CD4-positive, alpha-beta T cell treated with Interferon gamma for 1 hour (primary cell): ENCODE measurements around the gene SMG6.

Source experiments
- DNase-seq: peaks from one replicate; pipeline ENCODE4 v3.0.0-alpha.2; 2020

SMG6 gene

GRCh38 chr17:2040942-2041560 lies 262.5 kb downstream of the SMG6 start:
- DNase-seq = no peak

- DNase-seq = no peak
Measured at GRCh38 chr17:2040219-2040827, 263.3 kb downstream of the SMG6 start.

DNA sequence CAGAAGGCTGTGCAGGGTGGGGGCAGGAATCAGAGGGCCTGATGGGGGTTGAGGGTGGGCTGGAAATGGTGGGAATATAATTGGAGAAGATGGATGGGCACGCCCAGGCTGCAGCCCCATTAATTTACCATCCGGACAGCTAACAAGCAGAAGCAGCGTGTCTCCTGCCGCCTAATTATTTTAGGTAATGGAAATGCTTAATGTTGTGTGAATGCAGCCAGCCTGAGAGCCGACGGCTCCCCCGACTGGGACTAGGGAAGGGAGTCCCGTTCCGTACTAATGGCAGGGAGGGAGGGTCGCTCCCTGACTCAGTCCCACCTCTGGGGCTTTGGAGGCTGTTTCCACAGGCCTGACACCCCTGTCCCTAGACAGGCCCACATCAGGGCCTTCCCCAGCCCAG lies 266.4 kb downstream of the SMG6 start:
- no peak for DNase-seq

DNA sequence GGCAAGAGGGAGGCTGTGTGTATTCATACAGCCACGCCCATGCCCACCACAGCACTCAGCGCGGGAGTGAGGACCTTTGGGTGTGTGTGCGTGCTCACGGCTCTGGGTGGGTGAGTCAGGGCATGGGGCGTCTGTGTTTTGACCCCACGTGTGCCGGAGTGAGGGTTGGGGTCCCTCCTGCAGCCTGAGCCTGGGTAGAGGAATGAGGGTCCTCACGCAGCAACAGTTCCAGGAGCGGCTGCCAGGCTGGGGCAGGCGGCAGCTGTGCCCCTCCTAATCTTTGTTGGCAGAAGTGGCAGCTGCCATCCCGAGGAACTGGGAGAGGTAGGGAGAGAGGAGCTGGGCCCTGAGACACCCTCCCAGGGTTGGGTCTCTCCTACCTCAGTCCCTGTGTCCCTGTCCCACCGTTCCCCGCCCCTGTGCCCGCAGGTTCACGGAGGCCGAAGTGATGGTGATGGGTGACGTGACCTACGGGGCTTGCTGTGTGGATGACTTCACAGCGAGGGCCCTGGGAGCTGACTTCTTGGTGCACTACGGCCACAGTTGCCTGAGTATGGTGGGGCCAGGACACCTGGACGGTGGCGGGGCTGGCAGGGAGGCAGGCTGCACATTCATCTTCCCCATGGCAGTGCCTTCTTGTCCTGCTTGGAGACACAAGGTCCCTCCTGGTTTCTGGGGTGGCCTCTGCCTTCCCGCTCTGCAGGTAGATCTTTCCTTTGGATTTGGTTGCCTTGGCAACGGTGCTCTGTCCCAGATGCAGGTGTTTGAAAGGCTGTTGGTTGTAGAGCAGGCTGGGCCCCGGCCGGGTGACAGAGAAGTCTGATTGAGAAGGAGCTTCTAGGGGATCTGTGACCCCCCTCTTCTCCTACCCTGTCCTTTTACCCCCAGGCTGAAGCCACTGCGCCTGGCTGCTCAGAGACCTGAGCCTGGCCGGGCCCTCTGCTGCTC lies 267.8 kb downstream of the SMG6 start:
- DNase-seq = no peak

DNA sequence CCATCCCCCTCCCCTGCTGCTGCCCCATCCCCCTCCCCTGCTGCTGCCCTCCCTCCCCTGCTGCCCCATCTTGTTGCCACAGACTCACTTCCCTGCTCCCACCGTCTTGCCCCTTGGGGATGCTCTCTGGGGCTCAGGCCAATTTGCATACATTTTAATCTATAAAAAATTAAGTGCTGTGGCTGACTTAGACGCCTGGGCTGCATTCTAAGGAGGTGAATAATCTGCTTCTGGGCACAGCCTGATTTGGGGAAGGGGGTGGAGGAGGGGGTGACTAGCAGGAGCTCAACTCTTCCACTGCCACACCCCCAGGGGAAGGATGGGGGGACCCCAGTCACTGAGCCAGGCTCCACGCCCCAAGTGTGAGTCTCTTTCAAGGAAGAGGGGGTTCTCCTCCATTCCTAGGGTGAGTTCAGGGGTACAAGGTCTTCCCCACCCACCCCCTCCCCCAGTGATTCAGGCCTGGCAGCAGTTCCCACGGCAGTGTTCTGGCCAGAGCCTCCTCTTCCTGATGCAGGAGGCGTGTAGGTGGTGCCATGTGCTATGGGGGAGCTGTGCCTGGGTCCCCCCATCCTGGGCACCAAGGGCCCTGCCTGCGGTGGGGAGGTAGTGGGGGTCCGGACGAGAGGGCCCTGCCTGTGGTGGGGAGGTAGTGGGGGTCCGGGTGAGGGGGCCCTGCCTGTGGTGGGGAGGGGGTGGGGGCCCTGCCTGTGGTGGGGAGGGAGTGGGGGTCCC lies 268.6 kb downstream of the SMG6 start:
- DNase-seq = no peak

DNA sequence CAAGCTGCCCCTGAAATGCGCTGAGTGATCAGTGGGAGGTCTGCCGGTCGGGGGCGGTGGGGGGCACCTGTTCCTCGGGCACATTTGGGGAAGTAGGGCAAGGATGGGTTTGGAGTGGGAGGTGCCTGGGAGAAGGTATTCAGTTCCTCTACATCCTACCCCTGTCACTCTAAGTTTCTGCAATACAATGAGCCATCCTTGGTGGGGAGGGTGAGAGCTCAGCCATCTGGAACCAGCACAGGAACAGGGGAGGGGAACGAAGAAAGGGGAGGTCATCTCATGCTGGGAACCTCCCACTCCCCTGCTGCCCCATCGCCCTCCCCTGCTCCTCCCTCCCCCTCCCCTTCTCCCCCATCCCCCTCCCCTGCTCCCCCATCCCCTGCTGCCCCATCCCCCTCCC lies 269.4 kb downstream of the SMG6 start:
- DNase-seq = no peak

GRCh38 chr17:2033153-2033552 lies 270.4 kb downstream of the SMG6 start:
- DNase-seq = no peak

DNA sequence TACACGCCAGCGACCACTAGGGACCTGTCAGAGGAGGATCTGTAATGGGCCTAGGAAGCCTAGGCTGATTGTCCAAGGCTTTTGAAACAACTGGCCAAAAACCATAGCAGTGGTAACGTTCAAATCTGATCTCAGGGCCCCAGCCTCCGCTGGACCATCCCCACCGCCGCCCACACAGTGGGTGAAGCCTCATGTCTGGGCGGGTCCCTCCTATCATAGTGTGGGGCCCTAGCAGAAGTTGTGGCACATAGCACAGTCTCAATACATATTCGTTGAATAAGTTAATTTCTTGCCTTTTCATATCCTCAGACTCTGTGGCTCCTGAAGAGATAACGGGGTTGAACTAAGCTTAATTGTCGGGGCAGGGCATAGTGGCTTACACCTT lies 272.8 kb downstream of the SMG6 start:
- peak; percentile 66 for DNase-seq

DNA sequence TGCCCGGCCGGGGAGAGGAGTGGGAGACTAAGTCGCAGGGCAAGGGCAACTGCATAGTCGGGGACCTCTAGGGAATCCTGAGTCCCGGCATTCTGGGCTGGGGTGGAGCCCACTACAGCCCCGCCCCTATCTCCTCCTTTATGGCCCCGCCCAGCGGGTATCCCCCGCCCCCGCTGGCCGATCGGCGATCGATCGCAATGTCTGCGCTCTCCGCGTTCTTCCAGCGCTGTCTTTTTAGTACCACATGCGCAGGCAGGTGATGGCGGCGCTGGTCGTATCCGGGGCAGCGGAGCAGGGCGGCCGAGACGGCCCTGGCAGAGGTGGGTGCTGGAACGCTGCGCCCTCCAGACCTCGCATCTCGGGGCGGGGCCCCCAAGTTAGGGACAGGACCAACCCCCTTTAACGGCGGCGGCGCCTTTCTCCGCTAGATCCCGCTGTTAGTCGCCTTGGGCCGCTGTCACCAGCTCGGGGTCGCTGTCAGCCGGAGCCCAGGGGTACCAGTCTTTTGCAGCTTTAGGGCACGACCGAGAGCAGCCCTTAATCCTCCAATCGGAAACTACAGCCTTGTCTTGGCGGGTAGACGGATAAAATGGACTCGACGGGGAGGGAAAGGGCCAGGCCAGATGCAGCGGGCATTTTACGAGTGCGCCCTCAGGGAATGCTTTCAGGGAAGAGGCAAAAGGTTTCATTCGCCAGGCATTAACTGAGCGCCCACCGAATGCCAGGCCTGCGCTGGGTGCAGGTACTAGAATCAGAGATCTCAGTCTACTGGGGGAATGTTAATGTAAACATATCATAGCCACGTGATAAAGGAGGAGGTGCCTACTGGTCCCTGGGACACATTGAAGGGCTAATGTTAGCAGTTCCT lies 273.4 kb downstream of the SMG6 start, which contains the start of gene DPH1:
Gene DPH1 (plus strand): TSS at position 243 of the 868 bp plus-strand sequence. CDS start 17 bp downstream, at position 260.
- peak; percentile 82 for DNase-seq

- DNase-seq = no peak
Measured at GRCh38 chr17:2028737-2029136, 274.8 kb downstream of the SMG6 start.

DNA sequence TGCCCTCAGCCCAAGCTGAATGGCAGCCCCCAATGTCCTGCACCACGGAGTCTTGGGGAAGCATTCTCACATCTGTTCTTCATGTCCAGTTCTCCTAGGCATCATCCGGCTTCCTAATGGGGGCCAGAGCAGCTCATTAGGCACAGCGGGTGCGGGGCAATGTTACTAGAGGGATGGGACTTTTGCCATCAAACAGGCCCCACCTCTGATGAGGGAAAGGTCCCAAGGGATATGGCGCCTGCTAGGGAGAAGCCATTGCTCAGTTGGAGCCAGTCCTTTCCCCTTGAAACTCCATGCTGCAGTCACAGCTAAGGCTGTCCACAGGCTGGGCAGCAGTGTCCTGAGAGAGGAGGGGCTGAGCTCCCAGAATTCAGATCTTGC lies 275.4 kb downstream of the SMG6 start:
- no peak for DNase-seq

DNA sequence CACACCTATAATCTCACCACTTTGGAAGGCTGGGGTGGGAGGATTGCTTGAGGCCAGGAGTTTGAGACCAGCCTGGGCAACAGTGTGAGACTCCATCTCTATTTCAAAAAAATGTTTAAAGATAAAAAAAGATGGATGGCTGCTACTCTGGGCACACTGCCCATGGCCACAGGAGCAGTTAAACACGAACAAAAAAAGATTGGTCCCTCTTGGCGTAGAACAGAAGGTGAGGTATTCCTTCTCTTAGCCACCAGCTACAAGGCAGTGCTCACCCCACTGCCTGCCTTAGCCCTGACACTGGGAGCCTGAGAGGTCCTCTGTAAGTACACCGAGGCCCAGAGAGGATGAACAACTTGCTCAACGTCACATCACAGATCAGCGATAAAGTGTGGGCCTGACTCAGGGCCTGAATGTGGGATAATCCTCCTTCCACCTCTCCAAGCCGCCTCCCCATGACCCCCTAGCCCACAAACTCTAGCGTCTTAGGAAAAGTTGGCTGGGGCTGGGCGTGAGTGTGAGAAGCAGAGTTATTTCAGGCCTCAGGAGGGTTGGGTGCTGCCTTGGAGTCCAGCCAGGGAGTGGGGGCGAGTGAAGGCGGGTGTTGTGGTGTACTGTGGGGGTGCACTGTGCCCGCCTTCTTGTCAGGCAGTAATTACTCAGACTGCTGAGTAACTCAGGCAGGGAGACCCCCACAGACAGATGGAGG lies 275.9 kb downstream of the SMG6 start:
- DNase-seq = no peak

GRCh38 chr17:2025622-2026309 lies 277.8 kb downstream of the SMG6 start:
- DNase-seq = no peak

- peak; percentile 72 for DNase-seq
Measured at GRCh38 chr17:2025220-2025621, 278.4 kb downstream of the SMG6 start, which contains the start of gene RTN4RL1. RTN4RL1 (minus strand) TSS chr17:2025334; CDS start chr17:2024865, 469 bp downstream.

GRCh38 chr17:2024572-2025219 lies 278.9 kb downstream of the SMG6 start:
- no peak for DNase-seq

DNA sequence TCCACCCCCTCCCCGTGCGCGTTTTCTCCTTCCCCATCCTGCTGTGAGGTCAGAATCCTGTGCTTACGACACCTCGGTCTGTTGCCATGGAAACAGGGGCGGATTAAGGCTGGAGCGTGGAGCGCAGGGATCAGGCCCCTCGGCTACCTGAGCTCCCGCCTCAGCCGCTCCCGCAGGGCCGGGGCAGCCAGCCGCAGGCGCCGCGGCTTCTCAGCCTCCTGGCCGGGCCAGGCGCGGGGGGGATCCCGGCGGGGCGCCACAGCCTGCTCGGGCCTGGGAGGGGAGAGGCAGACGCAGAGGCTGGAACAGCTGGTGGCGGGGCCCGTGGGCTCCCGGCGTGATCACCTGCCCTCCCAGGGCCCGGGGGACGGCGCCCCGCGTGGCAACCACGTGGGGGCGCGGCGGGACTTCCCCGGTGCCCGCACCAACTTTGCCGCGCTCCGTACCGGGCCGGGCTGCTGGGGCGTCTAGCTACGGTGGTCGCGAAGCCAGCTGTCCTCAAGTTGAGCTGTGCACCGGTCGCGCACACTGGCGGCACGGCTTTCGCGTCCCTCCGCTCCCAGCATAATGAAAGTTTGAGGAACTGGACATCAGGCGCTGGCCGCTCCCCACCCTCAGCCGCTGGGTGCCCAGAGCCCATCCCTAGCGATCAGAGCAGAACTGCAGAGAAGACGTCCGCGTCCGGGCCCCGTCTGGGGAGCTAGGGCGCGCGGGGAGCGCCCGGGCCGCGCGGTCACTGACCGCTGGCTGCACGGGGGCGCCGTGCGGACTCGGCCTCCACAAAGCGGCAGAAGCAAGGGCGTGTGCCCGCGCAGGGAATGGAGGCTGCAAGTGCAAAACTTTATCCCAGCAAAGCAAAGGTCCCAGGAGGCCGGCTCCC lies 279.7 kb downstream of the SMG6 start:
- DNase-seq = peak; percentile 68

DNA sequence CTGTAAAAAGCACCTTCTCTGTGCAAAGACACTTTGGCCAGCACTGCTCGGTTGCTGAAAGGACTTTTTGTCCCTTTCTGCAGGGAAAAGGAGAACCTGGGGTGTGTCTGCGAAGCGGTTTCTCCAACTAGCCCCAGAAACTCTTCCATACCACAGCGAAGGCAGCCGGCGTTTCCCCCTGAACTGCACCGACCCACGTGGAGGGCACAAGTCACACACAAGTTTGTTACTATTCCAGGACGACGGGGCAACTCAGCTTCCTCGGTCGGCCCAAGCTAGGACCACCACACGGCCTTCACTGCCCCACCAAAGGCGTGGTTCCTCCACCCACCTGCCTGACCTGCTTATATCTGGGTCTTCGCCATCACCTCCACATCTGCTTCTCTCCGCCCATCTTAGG lies 280.3 kb downstream of the SMG6 start:
- no peak for DNase-seq

DNA sequence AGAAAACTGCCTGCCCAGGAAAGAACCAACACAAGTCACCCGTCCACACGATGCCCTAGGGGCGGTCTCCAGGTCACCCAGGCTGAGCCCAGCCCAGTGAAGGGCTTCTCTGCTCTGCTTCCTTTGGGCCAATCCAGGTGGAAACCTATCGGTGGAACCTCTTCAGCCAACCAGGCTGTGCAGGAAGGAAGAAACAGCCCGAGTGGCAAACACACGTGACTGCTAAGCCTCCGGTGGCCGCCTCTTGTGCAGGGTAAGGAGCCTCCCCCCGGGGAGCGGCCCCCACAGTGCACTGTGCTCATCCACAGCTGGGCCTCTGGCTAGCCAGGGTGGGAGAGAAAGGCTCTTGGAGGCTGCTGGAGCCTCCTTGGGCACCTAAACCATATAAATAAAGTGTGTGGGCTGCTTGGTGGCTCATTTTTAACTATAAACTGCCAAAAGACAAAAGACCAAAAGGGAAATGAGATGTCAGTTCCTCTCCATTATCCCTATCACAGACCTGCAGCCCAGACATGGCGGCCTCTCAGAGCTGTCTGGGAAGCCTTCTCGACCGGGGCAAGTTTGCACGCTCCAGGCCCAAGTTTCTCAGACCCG lies 280.8 kb downstream of the SMG6 start:
- DNase-seq = no peak

GRCh38 chr17:2020721-2021120 lies 282.9 kb downstream of the SMG6 start:
- no peak for DNase-seq
